ENCODE data around the gene PRR20C.
"Not testable (repeated sequence)": the region's sequence is repeated elsewhere in the genome, so short reads cannot be mapped to it uniquely, and the experiment has no call there.

Gene PRR20C

GRCh38 chr13:57153761-57154160 lies at the start of gene PRR20C:
PRR20C (plus strand) TSS chr13:57154061; CDS start chr13:57154448, 387 bp downstream.
- not testable (repeated sequence) for FAIRE-seq

- no peak for FAIRE-seq
Observed at GRCh38 chr13:57114945-57115344, 38.9 kb upstream of the PRR20C start.

DNA sequence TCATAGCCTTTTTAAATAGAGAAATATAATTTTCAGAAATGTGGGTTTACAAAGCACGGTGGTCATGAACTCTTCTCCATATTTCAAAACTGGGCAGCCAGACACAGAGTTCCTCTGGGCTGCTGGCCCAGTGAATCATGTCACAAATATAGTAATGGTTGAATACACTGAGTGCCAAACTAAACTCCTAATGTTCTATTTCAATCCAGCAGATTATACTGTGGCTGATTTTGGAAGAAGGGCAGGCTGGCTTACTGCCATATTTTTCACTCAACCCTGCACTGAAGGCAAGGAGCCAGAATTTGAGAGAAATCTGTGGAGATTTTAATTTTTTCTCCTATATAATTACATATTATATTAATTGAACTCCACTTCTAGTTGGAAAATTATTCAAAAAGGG lies 30.2 kb upstream of the PRR20C start:
- FAIRE-seq: no peak

DNA sequence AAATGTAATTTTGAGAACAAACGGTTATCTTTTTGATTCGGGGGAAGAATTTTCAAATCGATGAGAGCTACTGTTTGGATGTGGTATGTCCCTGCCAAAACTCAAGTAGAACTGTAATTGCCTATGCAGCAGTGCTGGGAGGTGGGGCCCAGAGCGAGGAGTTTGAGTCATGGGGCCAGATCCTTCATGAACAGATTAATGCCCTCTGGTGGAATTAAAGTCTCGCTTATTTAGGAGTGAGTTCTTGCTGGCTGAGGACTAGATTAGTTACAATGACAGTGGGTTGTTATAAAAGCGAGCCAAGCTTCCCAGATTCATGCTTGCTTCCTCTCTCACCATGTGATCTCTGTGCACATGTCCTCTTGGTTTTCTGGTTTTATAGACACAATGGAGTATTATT lies 25.0 kb upstream of the PRR20C start:
- FAIRE-seq: no peak

GRCh38 chr13:57136093-57136492 lies 17.8 kb upstream of the PRR20C start:
- no peak for FAIRE-seq

DNA sequence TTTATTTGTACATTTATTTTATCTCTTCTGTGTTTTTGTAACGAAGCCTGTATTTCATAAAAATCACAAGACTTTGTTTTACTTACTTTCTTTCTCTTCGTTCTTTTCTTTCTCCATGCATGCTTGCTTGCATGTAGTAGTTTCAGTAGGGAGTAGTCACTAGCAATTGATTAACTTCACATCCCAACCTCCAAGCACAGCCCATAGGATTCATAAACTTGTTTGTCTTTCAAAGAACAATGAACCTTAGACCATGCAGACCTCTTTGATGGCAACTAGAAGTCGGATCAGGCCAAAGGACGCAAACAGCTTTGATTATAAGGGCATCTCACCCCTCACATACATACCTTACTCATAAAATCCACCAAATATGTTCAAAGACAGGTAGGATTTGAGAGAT lies 16.3 kb upstream of the PRR20C start:
- no peak for FAIRE-seq

DNA sequence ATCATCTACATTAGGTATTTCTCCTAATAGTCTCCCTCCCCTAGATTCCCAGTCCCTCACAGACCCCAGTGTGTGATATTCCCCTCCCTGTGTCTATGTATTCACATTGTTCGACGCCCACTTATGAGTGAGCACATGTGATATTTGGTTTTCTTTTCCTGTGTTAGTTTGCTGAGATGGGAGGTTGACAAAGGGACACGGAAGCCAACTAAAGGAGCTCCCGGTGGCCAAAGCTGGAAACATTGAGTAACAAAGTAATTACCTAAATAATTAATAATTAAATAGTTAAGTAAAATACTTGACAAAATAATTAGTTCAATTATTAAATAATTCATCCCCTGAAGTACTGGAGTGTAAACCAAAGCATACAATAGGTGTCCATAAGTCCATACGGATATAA lies 14.9 kb upstream of the PRR20C start:
- FAIRE-seq: peak; percentile 53

DNA sequence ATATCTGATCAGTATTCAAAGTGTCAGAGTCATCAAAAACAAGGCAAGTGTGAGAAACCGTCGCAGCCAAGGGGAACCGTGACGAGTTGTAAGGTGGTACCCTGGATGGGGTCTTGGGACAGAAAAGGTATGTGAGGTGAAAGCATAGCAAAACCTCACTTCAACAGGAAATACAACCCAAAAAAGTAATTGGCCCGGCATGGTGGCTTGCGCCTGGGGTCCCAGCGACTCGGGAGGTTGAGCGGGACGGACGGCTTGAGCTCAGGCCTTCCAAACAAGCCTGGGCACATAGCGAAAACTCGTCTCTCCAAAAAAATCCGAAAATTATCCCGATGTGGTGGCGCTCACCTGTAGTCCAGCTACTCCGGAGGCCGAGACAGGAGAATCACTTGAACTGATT lies 14.1 kb upstream of the PRR20C start:
- not testable (repeated sequence) for FAIRE-seq

DNA sequence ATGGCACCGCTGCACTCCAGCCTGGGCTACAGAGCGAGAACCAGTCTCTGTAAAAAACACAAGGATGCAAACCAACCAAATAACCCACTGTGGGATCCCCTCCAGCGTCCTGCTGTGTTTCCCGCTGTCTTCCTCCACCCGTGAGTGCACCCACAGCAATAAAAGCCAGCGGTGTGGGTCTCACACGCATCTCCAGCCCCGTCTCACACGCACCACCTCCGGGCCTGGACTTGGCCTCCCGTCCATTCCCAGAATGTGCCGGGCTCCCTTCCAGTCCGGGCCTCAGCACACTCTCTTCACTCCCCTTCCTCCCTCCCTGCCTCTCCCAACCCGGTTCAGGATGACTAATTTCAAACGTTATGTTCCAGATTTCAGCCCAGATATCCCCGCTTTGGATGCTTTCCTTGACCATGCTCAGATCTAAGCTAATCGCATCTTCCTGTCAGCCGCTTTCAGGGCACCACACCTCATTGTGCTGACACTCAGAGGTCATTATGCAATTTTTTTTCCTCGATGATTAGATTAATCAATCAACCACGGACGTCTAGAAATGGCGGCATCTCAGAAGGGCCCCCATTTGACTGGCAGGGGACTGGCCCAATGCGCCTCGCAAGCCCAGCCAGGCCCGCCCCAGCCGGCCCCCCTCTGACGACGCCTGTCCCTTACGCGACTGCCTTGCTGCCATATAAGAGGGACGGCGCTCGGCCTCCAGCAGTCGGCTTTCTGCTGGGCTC lies 13.5 kb upstream of the PRR20C start, which contains the start of gene PRR20A:
Gene PRR20A (plus strand): TSS at position 684 of the 734 bp plus-strand sequence. CDS start 387 bp downstream, outside the sequence.
- FAIRE-seq: not testable (repeated sequence)

- not testable (repeated sequence) for FAIRE-seq
Observed at GRCh38 chr13:57147188-57147587, 6.7 kb upstream of the PRR20C start, which contains the start of gene PRR20B. PRR20B (plus strand) TSS chr13:57147488; CDS start chr13:57147875, 387 bp downstream.

- FAIRE-seq: not testable (repeated sequence)
Observed at GRCh38 chr13:57148106-57148505, 5.8 kb upstream of the PRR20C start.

DNA sequence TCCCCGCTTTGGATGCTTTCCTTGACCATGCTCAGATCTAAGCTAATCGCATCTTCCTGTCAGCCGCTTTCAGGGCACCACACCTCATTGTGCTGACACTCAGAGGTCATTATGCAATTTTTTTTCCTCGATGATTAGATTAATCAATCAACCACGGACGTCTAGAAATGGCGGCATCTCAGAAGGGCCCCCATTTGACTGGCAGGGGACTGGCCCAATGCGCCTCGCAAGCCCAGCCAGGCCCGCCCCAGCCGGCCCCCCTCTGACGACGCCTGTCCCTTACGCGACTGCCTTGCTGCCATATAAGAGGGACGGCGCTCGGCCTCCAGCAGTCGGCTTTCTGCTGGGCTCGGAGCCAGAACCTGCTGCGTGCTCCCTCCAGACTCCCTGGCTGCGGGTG lies 6.5 kb downstream of the PRR20C start, which contains the start of gene PRR20D:
Gene PRR20D (plus strand): TSS at position 301 of the 400 bp plus-strand sequence. CDS start 387 bp downstream, outside the sequence.
- FAIRE-seq: not testable (repeated sequence)

GRCh38 chr13:57166897-57167296 lies 13.0 kb downstream of the PRR20C start, which contains the start of gene PRR20E:
PRR20E (plus strand) TSS chr13:57167197; CDS start chr13:57167584, 387 bp downstream.
- not testable (repeated sequence) for FAIRE-seq

- no peak for FAIRE-seq
Observed at GRCh38 chr13:57191667-57192066, 37.8 kb downstream of the PRR20C start.

All from islet of Langerhans (tissue), 1 donor.